Measurements from ENCODE around the gene LDLRAD4.

Gene LDLRAD4

GRCh38 chr18:13178197-13178596 is 40.4 kb upstream of the LDLRAD4 start:
- ATAC-seq, result no peak
- TF ChIP-seq, protein P1, sequence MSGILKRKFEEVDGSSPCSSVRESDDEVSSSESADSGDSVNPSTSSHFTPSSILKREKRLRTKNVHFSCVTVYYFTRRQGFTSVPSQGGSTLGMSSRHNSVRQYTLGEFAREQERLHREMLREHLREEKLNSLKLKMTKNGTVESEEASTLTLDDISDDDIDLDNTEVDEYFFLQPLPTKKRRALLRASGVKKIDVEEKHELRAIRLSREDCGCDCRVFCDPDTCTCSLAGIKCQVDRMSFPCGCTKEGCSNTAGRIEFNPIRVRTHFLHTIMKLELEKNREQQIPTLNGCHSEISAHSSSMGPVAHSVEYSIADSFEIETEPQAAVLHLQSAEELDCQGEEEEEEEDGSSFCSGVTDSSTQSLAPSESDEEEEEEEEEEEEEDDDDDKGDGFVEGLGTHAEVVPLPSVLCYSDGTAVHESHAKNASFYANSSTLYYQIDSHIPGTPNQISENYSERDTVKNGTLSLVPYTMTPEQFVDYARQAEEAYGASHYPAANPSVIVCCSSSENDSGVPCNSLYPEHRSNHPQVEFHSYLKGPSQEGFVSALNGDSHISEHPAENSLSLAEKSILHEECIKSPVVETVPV (CRISPR knock-in tag; IDR thresholded peaks at IDR 0.05), result no peak
- no peak for TF ChIP-seq BACH2 (CRISPR knock-in tag; IDR thresholded peaks at IDR 0.05; ENCODE audit: borderline replicate concordance)
- no peak for TF ChIP-seq ZNF565 (CRISPR knock-in tag; conservative IDR thresholded peaks at IDR 0.05; ENCODE audit: low read depth)
- no peak for TF ChIP-seq SNAI2 (CRISPR knock-in tag; IDR thresholded peaks at IDR 0.05)
- TF ChIP-seq TCF4 (CRISPR knock-in tag; IDR thresholded peaks at IDR 0.05; ENCODE audit: borderline replicate concordance), result no peak
- no peak for TF ChIP-seq GLIS3 (CRISPR knock-in tag; IDR thresholded peaks at IDR 0.05)
- TF ChIP-seq ZNF70 (CRISPR knock-in tag; IDR thresholded peaks at IDR 0.05), result no peak
- no peak for TF ChIP-seq OSR1 (CRISPR knock-in tag; IDR thresholded peaks at IDR 0.05)

DNA sequence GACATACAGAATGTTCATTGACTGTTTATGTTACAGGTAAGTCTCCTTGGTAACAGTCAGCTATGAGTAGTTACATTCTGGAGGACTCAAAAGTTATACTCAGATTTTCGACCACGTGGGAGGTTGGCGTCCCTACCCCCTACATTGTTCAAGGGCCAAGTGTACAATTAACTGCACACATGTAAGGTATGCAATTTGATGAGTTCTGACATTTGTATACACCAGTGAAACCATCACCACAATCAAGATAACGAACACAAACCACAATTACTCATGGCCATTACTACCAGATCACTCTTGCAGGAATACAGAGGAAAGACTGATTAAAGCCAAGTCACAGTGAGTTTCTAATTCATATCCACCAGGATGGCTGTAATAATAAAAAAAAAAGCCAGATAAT is 39.6 kb upstream of the LDLRAD4 start:
- no peak for TF ChIP-seq TCF4 (CRISPR knock-in tag; IDR thresholded peaks at IDR 0.05; ENCODE audit: borderline replicate concordance)
- ATAC-seq, result no peak

DNA sequence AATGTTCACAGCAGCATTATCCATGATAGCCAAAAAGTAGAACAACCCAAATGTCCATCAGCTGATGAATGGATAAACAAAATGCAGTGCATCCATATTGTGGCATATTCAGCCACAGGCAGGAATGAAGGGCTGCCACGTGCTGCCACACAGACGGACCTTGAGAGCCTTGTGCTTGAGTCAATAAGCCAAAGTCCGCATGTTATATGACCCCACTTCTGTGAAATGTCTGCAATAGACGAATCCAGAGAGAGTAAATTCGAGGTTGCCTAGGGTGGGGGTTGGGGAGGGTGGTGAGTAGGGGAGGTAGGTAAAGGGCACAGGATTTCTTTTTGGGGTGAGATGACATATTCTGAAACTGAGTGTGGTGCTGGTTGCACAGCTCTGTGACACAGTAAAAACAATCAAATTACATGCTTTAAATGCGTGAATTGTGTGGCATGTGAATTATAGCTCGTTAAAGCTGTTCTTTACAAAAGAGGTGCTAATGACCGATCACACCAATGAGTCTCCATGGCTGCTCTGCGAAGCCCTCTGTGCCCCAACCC is 38.9 kb upstream of the LDLRAD4 start:
- TF ChIP-seq OSR1 (CRISPR knock-in tag; IDR thresholded peaks at IDR 0.05) (no peak), ISL1 (CRISPR knock-in tag; IDR thresholded peaks at IDR 0.05) (no peak), BACH2 (CRISPR knock-in tag; IDR thresholded peaks at IDR 0.05; ENCODE audit: borderline replicate concordance) (no peak), ZFP3 (CRISPR knock-in tag; IDR thresholded peaks at IDR 0.05) (no peak), ZNF8 (CRISPR knock-in tag; IDR thresholded peaks at IDR 0.05) (no peak), PPARA (CRISPR knock-in tag; IDR thresholded peaks at IDR 0.05; ENCODE audit: borderline replicate concordance) (no peak), ZNF565 (CRISPR knock-in tag; conservative IDR thresholded peaks at IDR 0.05; ENCODE audit: low read depth) (no peak), TOX (CRISPR knock-in tag; IDR thresholded peaks at IDR 0.05; ENCODE audit: borderline replicate concordance) (no peak), PATZ1 (CRISPR knock-in tag; IDR thresholded peaks at IDR 0.05; ENCODE audit: borderline replicate concordance) (no peak), TCF4 (CRISPR knock-in tag; IDR thresholded peaks at IDR 0.05; ENCODE audit: borderline replicate concordance) (no peak), GLIS3 (CRISPR knock-in tag; IDR thresholded peaks at IDR 0.05) (no peak), SNAI2 (CRISPR knock-in tag; IDR thresholded peaks at IDR 0.05) (no peak), RARB (CRISPR knock-in tag; IDR thresholded peaks at IDR 0.05) (no peak)
- TF ChIP-seq, protein P2, sequence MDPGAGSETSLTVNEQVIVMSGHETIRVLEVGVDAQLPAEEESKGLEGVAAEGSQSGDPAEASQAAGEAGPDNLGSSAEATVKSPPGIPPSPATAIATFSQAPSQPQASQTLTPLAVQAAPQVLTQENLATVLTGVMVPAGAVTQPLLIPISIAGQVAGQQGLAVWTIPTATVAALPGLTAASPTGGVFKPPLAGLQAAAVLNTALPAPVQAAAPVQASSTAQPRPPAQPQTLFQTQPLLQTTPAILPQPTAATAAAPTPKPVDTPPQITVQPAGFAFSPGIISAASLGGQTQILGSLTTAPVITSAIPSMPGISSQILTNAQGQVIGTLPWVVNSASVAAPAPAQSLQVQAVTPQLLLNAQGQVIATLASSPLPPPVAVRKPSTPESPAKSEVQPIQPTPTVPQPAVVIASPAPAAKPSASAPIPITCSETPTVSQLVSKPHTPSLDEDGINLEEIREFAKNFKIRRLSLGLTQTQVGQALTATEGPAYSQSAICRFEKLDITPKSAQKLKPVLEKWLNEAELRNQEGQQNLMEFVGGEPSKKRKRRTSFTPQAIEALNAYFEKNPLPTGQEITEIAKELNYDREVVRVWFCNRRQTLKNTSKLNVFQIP (CRISPR knock-in tag; IDR thresholded peaks at IDR 0.05; ENCODE audit: borderline replicate concordance, low read depth), result no peak
- TF ChIP-seq, protein P1 (CRISPR knock-in tag; IDR thresholded peaks at IDR 0.05), result no peak
- no peak for ATAC-seq

GRCh38 chr18:13180614-13181375 is 37.8 kb upstream of the LDLRAD4 start:
- no peak for ATAC-seq
- TF ChIP-seq ZNF565 (CRISPR knock-in tag; conservative IDR thresholded peaks at IDR 0.05; ENCODE audit: low read depth) (no peak), TSHZ2 (CRISPR knock-in tag; IDR thresholded peaks at IDR 0.05) (no peak), BACH2 (CRISPR knock-in tag; IDR thresholded peaks at IDR 0.05; ENCODE audit: borderline replicate concordance) (no peak), PATZ1 (CRISPR knock-in tag; IDR thresholded peaks at IDR 0.05; ENCODE audit: borderline replicate concordance) (no peak), ZFP3 (CRISPR knock-in tag; IDR thresholded peaks at IDR 0.05) (no peak), SNAI2 (CRISPR knock-in tag; IDR thresholded peaks at IDR 0.05) (no peak), TCF4 (CRISPR knock-in tag; IDR thresholded peaks at IDR 0.05; ENCODE audit: borderline replicate concordance) (no peak)

Measured in SK-N-SH treated with all-trans-retinoic acid at 6 μM for 48 hours (cell line).